OCI-LY3 (cell line): ENCODE data around the gene AKT3.
A peak's percentile ranks its signal among the peaks of the same experiment; 100 is the strongest.

Experiments used
- H2AFZ ChIP-seq: fragments of 200-600, 300-600 bp; shearing (Covaris generic); 2 replicates; pipeline ENCODE4 v1.6.0; 2014; ENCODE audit warnings: antibody characterized with exemption, low read depth, low read length
- H3K27ac ChIP-seq: fragments of 200-600, 300-600 bp; sonication (generic); 2 replicates; pipeline ENCODE4 v1.5.1; 2014; ENCODE audit warnings: mild to moderate bottlenecking, low read length, moderate library complexity, mixed read lengths
- H3K27me3 ChIP-seq: fragments of 200-600, 300-600 bp; sonication (generic); 2 replicates; pipeline ENCODE4 v1.6.1; 2014; ENCODE audit warnings: low read depth, low read length, mixed read lengths
- H3K36me3 ChIP-seq: fragments of 200-600, 300-600 bp; sonication (generic); replicated peaks from 2 replicates; pipeline ENCODE3; 2014; ENCODE audit warnings: low read depth, low read length, mixed read lengths
- H3K4me1 ChIP-seq: fragments of 300-600, 200-600 bp; sonication (generic); 2 replicates; pipeline ENCODE4 v1.6.1; 2014; ENCODE audit warnings: low read length, mixed read lengths
- H3K4me2 ChIP-seq: fragments of 200-600, 300-600 bp; sonication (generic); 2 replicates; pipeline ENCODE4 v1.6.1; 2014; ENCODE audit warnings: low read length, mixed read lengths
- H3K4me3 ChIP-seq: fragments of 300-600, 200-600 bp; sonication (generic); 2 replicates; pipeline ENCODE4 v1.5.1; 2014; ENCODE audit warnings: antibody characterized with exemption, mild to moderate bottlenecking, low read length, moderate library complexity
- H3K79me2 ChIP-seq: fragments of 300-600, 200-600 bp; shearing (Covaris generic); 2 replicates; pipeline ENCODE4 v1.6.1; 2014; ENCODE audit warnings: mild to moderate bottlenecking, low read length, mixed read lengths
- H3K9ac ChIP-seq: fragments of 300-600, 200-600 bp; shearing (Covaris generic); 2 replicates; pipeline ENCODE4 v1.6.0; 2014; ENCODE audit warnings: mild to moderate bottlenecking, low read length, moderate library complexity
- H3K9me3 ChIP-seq: fragments of 200-600, 300-600 bp; shearing (Covaris generic); 2 replicates; pipeline ENCODE4 v1.6.1; 2014; ENCODE audit warnings: low read length, mixed read lengths; ENCODE audit not compliant: insufficient read depth
- H4K20me1 ChIP-seq: fragments of 200-600, 300-600 bp; sonication (generic); 2 replicates; pipeline ENCODE4 v1.6.1; 2016; ENCODE audit warnings: low read length, mixed read lengths; ENCODE audit not compliant: insufficient read depth
- EZH2phosphoT487 ChIP-seq: fragments of 200-600 bp; shearing (Covaris generic); IDR thresholded peaks from 2 replicates; pipeline ENCODE4 v1.6.1; 2018; ENCODE audit warnings: antibody characterized with exemption, mixed run types, low read depth
- TF ChIP-seq, protein P1 (sequence below): fragments of 200-600, 300-600 bp; sonication (generic); IDR thresholded peaks from 2 replicates; pipeline ENCODE4 v1.5.1; 2014; ENCODE audit warnings: antibody characterized with exemption, low read length, low read depth

Gene AKT3

DNA sequence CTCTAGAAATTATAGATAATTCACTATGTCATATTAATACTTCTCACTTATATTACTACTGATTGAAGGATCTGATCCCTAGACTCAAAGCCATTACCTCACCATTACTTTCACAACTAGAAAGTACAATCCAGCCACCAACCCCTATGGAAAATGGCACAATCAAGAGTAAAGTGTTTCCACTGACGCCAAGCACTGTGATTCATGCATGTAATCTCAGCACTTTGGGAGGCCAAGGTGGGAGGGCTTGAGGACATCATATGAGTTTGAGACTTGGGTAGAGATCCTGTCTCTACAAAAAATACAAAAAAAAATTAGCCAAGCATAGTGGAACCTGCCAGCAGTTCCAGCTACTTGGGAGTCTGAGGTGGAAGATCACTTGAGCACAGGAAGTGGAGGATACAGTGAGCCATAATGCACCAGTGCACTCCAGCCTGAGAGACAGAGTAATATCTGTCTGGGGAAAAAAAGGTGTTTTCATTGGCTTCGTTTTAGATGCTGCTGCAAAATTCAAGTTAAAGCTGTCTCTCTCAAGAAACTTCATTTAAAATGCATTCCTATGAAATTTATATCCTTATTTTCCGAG, 126.5 kb downstream of the AKT3 start:
- Histone ChIP-seq H4K20me1 (peaks cover 17% of the 10 kb centered on the region), H3K9me3 (no peaks in the 10 kb centered on the region), H3K27ac (no peak overlapping the region), H3K4me2 (peak overlapping the region; percentile 64), H3K4me1 (peaks cover 47% of the 10 kb centered on the region), H3K36me3 (no peaks in the 10 kb centered on the region), H3K79me2 (peaks cover 18% of the 10 kb centered on the region; the same call in 1 of the 2 replicates), H3K27me3 (no peaks in the 10 kb centered on the region), H3K9ac (no peak overlapping the region), H3K4me3 (peak overlapping the region; percentile 36), H2AFZ (no peak overlapping the region)
- TF ChIP-seq EZH2phosphoT487: no peak
- TF ChIP-seq, protein P1, sequence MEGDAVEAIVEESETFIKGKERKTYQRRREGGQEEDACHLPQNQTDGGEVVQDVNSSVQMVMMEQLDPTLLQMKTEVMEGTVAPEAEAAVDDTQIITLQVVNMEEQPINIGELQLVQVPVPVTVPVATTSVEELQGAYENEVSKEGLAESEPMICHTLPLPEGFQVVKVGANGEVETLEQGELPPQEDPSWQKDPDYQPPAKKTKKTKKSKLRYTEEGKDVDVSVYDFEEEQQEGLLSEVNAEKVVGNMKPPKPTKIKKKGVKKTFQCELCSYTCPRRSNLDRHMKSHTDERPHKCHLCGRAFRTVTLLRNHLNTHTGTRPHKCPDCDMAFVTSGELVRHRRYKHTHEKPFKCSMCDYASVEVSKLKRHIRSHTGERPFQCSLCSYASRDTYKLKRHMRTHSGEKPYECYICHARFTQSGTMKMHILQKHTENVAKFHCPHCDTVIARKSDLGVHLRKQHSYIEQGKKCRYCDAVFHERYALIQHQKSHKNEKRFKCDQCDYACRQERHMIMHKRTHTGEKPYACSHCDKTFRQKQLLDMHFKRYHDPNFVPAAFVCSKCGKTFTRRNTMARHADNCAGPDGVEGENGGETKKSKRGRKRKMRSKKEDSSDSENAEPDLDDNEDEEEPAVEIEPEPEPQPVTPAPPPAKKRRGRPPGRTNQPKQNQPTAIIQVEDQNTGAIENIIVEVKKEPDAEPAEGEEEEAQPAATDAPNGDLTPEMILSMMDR: no peak

DNA sequence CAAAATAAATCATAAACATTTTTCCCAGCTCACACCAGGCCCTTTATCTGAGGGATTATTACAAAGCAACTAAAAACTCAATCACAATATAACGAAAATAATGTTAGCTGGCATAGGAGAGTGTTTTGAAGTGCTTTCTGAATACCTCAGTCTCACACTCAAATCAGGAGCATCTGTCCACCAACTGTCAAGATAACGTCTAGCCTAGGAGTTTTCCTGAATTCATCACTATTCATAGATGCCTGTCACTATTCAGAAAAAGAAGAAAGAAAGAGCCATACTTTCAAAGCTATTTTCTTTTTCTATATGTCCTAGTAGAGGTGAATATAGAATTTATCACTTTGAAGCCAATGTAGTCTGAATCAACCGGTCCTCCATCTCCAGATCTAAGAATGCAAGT, 127.0 kb downstream of the AKT3 start:
- Histone ChIP-seq H4K20me1 (peaks cover 12% of the 10 kb centered on the region), H3K27ac (no peak overlapping the region), H3K9ac (no peak overlapping the region), H3K27me3 (no peaks in the 10 kb centered on the region), H2AFZ (no peak overlapping the region), H3K4me3 (0 out of 2 replicates have a peak overlapping the region, but pooled peaks have one; percentile 36), H3K79me2 (peaks cover 18% of the 10 kb centered on the region; the same call in 1 of the 2 replicates), H3K36me3 (no peaks in the 10 kb centered on the region), H3K9me3 (no peaks in the 10 kb centered on the region), H3K4me1 (peaks cover 42% of the 10 kb centered on the region), H3K4me2 (peak overlapping the region; percentile 64)
- no peak for TF ChIP-seq EZH2phosphoT487
- TF ChIP-seq, protein P1: no peak

DNA sequence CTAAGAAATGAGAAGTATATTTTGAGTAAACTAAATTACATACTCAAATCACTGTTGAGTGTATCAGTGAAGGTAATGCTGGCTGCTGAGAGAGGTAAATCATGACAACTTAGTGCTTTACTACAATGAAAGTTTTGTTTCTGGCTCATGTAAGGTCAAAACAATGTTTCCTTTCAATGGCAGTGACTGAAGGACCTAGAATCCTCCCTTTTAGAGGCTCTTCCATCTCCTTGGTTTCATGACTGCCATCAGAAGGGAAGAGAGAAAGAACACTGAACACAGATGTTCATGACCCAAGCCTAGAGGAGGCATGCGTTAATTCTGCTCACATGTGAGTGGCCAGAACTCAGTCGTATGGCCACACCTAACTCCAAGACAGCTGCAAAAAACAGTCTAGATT, 130.6 kb downstream of the AKT3 start:
- Histone ChIP-seq H4K20me1 (no peaks in the 10 kb centered on the region), H3K4me1 (peaks cover 16% of the 10 kb centered on the region), H2AFZ (no peak overlapping the region), H3K27ac (no peak overlapping the region), H3K27me3 (no peaks in the 10 kb centered on the region), H3K4me2 (no peak overlapping the region), H3K36me3 (no peaks in the 10 kb centered on the region), H3K4me3 (no peak overlapping the region), H3K9me3 (no peaks in the 10 kb centered on the region), H3K9ac (no peak overlapping the region), H3K79me2 (peaks cover 12% of the 10 kb centered on the region; the same call in 1 of the 2 replicates)
- TF ChIP-seq, protein P1: no peak
- TF ChIP-seq EZH2phosphoT487: no peak

DNA sequence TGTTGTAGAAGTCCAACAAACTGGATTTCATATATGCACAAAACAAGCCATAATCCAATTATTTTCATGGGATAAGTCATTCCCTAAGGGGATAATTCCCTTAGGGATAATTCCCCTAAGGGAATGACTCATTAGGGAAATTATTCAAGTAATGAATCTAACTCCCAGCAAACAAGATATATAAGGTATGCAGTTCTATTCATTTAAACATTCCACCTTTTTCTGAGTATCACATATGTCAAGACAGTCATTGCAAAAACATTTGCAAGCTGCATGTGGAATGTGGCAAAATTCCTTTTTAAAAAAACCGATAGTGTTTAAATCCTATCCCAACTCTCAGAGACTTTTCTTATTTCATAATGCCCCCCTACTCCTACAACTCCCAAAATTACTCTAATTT, 131.2 kb downstream of the AKT3 start:
- Histone ChIP-seq H3K9ac (no peak overlapping the region), H3K4me2 (no peak overlapping the region), H3K9me3 (no peaks in the 10 kb centered on the region), H4K20me1 (no peaks in the 10 kb centered on the region), H3K27me3 (no peaks in the 10 kb centered on the region), H2AFZ (no peak overlapping the region), H3K27ac (no peak overlapping the region), H3K36me3 (no peaks in the 10 kb centered on the region), H3K79me2 (peaks cover 12% of the 10 kb centered on the region; the same call in 1 of the 2 replicates), H3K4me3 (no peak overlapping the region), H3K4me1 (peaks cover 11% of the 10 kb centered on the region)
- TF ChIP-seq, protein P1: no peak
- TF ChIP-seq EZH2phosphoT487: no peak
